ENCODE data around the gene C1QTNF6.

C1QTNF6 gene

DNA sequence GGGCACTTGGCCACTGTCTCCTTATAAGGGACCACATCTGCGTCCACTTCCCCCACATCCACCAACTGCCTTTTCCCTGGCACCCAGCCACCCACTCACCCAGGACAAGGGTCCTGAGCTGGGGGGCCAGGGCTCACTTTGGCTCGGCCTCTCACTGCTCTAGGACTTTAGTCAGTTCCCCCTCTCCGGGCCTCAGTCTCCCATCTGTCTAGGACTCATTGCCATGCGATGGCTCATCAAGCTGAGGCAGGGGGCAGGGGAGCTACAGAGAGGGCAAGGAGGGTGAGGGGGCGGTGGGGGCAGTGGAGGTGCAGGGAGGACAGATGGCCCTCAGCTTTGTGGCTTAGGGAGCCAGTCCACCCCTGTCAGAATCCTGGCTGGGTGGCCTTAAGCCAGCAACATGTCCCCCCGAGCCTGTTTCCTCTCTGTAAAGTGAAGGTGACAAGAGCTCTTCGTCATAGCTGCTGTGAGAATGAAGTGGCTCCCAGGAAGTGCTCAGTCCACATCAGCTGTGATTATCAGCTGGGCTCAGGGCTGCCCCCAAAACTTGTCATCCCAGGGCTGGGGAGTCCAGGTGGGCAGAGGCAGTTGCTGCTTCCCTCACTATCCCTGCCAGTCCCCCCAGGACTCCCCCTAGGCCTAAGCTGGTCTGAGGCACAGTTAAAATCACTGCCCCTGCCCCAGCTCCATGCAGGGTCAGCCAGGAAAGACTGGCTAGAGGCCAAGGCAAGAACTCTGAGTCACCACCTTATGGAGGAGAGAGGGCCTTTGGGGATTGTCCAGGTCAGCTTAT lies 41.2 kb upstream of the C1QTNF6 start:
- TF ChIP-seq JUND (IDR thresholded peaks at IDR 0.05; ENCODE audit: low read depth) = no peak
- no peak for DNase-seq (ENCODE audit: low read depth in 1 of 2, low spot score in 1 of 2)
- in situ Hi-C loops (cut with HindIII; ENCODE audit: low pct_unique_long_range_greater_than_20kb, low sequenced_read_pairs) = no loop called here

- DNase-seq (ENCODE audit: low read depth in 1 of 2, low spot score in 1 of 2) = no peak
- in situ Hi-C loops (cut with HindIII; ENCODE audit: low pct_unique_long_range_greater_than_20kb, low sequenced_read_pairs) = no loop called here
- TF ChIP-seq JUND (IDR thresholded peaks at IDR 0.05; ENCODE audit: low read depth) = no peak
Measured at GRCh38 chr22:37228106-37229011, 40.3 kb upstream of the C1QTNF6 start.

DNA sequence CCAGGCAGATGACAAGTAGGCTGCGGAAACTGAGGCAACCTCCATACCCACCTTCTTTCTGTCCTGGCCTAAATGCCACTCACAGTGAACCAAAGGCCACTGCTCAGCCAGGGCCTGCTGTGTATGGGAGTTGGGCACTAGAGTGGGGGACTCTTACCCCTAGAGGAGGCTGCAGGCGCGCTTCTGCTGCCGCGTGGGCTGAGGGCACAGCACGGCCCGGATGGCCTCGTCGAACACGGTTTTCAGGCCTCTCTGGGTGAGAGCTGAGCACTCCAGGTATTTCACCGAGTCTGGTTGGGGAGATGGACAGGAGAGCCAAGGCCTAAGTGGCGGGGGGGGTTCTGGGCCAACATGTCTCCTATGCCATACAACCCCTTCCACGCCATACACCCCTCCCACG lies 38.5 kb upstream of the C1QTNF6 start:
- no peak for TF ChIP-seq JUND (IDR thresholded peaks at IDR 0.05; ENCODE audit: low read depth)
- in situ Hi-C loops (cut with HindIII; ENCODE audit: low pct_unique_long_range_greater_than_20kb, low sequenced_read_pairs) = no loop called here

DNA sequence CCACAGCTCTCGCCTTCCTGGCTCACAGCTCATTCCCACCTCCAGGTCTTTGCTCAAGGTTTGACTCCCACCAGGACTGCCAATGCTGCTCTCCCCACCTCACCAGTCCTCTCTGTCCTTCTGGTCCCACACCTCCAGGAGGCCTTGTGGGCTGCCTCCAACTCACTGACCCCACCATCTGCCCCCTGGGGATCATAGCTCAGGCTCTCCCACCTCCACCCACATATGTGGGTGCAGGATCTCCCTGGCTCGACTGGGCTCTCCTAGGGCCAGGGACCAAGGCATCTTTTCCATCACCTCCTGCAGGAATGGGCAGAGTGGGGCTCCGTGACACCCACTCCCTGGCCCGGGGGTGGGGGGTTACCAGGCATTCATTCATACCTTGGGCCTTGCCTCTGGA lies 38.0 kb upstream of the C1QTNF6 start:
- no peak for TF ChIP-seq JUND (IDR thresholded peaks at IDR 0.05; ENCODE audit: low read depth)
- in situ Hi-C loops (cut with HindIII; ENCODE audit: low pct_unique_long_range_greater_than_20kb, low sequenced_read_pairs) = no loop called here
- DNase-seq (ENCODE audit: low read depth in 1 of 2, low spot score in 1 of 2) = no peak

More for the DNA sequence above, 38.5 kb upstream of the C1QTNF6 start:
- DNase-seq (ENCODE audit: low read depth in 1 of 2, low spot score in 1 of 2) = no peak

- in situ Hi-C loops (cut with HindIII; ENCODE audit: low pct_unique_long_range_greater_than_20kb, low sequenced_read_pairs) = no loop called here
- DNase-seq (ENCODE audit: low read depth in 1 of 2, low spot score in 1 of 2) = no peak
- no peak for TF ChIP-seq JUND (IDR thresholded peaks at IDR 0.05; ENCODE audit: low read depth)
Measured at GRCh38 chr22:37225481-37225880, 37.4 kb upstream of the C1QTNF6 start.

DNA sequence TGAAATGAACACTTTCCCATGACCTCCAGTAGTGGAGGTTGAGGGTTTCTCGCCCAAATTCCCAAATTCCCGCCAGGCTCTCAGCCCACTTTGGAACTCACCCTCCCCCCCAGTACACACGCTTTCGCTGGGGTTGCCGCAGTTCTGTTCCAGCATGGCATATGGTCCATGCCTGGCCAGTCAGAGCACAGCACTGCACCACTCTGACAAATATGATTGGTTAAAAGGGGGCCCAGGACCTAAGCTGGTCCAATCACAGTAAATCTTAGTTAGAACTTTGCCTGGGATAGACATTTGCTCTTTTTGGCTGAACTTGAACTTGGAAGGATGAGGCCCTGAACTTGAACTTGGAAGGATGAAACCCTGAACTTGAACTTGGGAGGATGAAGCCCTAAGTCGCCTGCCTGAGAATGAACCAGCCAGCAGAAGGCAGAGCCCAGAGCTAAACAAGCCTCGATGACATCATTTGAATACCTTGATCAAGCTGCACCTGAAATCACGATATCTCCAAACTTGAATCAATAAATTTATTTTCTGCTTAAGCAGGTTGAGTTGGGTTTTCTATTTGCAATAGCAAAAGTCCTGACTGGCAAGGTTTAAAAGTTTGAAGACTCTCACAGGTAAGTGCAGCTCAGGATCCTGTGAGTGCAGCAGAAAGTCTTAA lies 36.8 kb upstream of the C1QTNF6 start:
- no peak for DNase-seq (ENCODE audit: low read depth in 1 of 2, low spot score in 1 of 2)
- no peak for TF ChIP-seq JUND (IDR thresholded peaks at IDR 0.05; ENCODE audit: low read depth)
- in situ Hi-C loops (cut with HindIII; ENCODE audit: low pct_unique_long_range_greater_than_20kb, low sequenced_read_pairs) = no loop called here

GRCh38 chr22:37223965-37224551 lies 36.0 kb upstream of the C1QTNF6 start:
- TF ChIP-seq JUND (IDR thresholded peaks at IDR 0.05; ENCODE audit: low read depth) = no peak
- DNase-seq (ENCODE audit: low read depth in 1 of 2, low spot score in 1 of 2) = no peak
- in situ Hi-C loops (cut with HindIII; ENCODE audit: low pct_unique_long_range_greater_than_20kb, low sequenced_read_pairs) = no loop called here

- DNase-seq (ENCODE audit: low read depth in 1 of 2, low spot score in 1 of 2) = no peak
- in situ Hi-C loops (cut with HindIII; ENCODE audit: low pct_unique_long_range_greater_than_20kb, low sequenced_read_pairs) = no loop called here
- TF ChIP-seq JUND (IDR thresholded peaks at IDR 0.05; ENCODE audit: low read depth) = no peak
Measured at GRCh38 chr22:37222440-37222971, 34.5 kb upstream of the C1QTNF6 start.

DNA sequence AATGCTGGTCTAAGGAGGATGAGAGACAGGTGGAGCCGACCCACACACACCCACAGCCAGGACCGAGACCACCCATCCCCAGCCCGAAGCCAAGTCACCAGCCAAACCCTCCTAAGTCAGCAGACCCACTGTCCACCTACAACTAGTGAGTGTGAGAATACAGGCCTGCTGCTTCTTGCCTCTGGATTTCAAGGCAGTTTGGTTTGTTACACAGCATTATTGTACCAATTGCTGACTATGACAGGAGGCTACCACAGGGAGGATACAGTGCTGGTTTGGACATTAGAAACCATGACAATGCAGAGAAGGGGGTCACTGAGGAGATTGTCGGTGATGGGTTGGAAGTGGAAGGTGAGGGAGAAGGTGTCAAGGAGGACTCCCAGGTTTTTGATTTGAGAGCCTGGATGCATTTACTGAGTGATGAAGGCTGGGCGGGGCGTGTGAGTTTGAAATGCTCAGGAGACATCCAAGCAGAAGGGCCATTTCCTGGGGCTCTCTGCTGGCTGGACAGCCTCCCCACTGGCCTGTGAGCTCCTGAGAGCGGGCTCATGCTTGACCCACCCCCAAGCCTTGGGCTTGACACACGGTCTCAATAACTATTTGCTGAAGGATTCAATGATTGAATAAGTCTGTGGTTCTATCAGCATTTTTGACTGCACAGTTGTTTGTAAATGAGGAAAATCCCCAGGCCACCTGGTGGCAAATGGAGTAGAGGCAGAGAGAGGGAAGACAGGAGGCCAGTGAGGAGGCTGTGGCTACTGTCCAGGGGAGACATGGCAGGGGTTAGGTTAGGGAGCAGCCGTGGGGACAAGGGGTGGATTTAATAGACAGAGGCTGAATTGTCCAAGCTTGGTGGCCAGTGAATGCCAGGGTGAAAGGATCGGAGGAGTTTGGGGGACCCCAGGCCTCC lies 33.6 kb upstream of the C1QTNF6 start:
- TF ChIP-seq JUND (IDR thresholded peaks at IDR 0.05; ENCODE audit: low read depth) = no peak
- DNase-seq (ENCODE audit: low read depth in 1 of 2, low spot score in 1 of 2) = no peak
- in situ Hi-C loops (cut with HindIII; ENCODE audit: low pct_unique_long_range_greater_than_20kb, low sequenced_read_pairs) = no loop called here

- no peak for TF ChIP-seq JUND (IDR thresholded peaks at IDR 0.05; ENCODE audit: low read depth)
- in situ Hi-C loops (cut with HindIII; ENCODE audit: low pct_unique_long_range_greater_than_20kb, low sequenced_read_pairs) = no loop called here
- no peak for DNase-seq (ENCODE audit: low read depth in 1 of 2, low spot score in 1 of 2)
Measured at GRCh38 chr22:37220543-37220981, 32.5 kb upstream of the C1QTNF6 start.

DNA sequence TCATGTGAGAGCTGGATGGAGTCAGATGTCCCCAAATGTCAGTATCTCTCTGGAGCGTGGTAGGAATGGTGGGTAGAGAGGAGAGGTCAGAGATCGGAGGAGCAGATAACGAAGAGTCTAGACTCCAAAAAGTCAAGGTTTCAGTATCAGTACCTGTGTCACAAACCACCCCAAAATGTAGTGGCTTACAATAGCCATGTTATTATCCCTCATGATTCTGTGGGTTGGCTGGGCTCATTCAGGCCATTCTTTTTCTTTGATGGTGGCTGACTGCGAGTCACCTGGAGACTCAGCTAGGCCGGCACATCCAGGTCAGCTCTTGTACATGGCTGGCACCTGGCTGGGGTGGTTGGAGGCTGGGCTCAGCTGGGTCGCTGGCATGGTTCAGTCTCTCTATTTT lies 31.5 kb upstream of the C1QTNF6 start:
- no peak for TF ChIP-seq JUND (IDR thresholded peaks at IDR 0.05; ENCODE audit: low read depth)
- no peak for DNase-seq (ENCODE audit: low read depth in 1 of 2, low spot score in 1 of 2)
- in situ Hi-C loops (cut with HindIII; ENCODE audit: low pct_unique_long_range_greater_than_20kb, low sequenced_read_pairs) = no loop called here
